VCaP (cell line): ENCODE data around the gene TMEM135.
"Not testable (repeated sequence)": the region's sequence is repeated elsewhere in the genome, so short reads cannot be mapped to it uniquely, and the experiment has no call there.

Experiments
- H3K27ac ChIP-seq: fragments of 450-650 bp; 2 replicates; pipeline ENCODE4 v1.5.1; 2017
- TF ChIP-seq, protein P1 (sequence below): fragments of 450-650 bp; conservative IDR thresholded peaks from 2 replicates; pipeline ENCODE4 v1.5.1; 2017; ENCODE audit warnings: mild to moderate bottlenecking, moderate library complexity

The TMEM135 gene

DNA sequence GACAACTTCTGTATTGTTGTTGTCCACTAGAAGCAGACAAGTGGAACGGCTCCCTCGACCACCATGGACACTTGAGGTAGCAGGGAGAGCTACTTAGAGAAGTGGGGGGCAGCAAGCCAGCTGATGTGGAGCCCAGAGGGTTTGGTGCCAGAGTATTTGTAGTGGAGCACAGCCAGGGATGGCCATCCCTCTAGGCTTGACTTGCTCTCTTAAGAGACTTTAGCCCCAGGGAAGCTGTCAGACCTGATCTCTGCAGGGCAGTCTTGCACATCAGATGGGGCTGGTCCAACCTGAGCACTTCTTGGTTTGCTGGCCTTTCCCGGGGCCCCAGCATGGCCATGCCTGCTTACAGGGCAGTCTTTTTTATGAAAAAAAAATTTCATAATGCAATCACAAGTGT lies 15.0 kb upstream of the TMEM135 start:
- TF ChIP-seq, protein P1, sequence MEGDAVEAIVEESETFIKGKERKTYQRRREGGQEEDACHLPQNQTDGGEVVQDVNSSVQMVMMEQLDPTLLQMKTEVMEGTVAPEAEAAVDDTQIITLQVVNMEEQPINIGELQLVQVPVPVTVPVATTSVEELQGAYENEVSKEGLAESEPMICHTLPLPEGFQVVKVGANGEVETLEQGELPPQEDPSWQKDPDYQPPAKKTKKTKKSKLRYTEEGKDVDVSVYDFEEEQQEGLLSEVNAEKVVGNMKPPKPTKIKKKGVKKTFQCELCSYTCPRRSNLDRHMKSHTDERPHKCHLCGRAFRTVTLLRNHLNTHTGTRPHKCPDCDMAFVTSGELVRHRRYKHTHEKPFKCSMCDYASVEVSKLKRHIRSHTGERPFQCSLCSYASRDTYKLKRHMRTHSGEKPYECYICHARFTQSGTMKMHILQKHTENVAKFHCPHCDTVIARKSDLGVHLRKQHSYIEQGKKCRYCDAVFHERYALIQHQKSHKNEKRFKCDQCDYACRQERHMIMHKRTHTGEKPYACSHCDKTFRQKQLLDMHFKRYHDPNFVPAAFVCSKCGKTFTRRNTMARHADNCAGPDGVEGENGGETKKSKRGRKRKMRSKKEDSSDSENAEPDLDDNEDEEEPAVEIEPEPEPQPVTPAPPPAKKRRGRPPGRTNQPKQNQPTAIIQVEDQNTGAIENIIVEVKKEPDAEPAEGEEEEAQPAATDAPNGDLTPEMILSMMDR: no peak
- 0 out of 2 replicates have a peak overlapping the region, but pooled peaks have one; percentile 5 for H3K27ac ChIP-seq

DNA sequence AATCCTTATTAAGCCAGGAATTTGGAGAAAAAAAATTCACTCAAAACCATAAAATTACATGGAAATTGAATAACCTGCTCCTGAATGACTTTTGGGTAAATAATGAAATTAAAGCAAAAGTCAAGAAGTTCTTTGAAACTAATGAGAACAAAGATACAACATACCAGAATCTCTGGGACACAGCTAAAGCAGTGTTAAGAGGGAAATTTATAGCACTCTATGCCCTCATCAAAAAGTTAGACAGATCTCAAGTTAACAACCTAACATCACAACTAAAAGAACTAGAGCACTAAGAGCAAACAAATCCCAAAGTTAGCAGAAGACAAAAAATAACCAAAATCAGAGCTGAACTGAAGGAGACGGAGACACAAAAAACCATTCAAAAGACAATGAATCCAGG lies 11.3 kb upstream of the TMEM135 start:
- not testable (repeated sequence) for H3K27ac ChIP-seq

DNA sequence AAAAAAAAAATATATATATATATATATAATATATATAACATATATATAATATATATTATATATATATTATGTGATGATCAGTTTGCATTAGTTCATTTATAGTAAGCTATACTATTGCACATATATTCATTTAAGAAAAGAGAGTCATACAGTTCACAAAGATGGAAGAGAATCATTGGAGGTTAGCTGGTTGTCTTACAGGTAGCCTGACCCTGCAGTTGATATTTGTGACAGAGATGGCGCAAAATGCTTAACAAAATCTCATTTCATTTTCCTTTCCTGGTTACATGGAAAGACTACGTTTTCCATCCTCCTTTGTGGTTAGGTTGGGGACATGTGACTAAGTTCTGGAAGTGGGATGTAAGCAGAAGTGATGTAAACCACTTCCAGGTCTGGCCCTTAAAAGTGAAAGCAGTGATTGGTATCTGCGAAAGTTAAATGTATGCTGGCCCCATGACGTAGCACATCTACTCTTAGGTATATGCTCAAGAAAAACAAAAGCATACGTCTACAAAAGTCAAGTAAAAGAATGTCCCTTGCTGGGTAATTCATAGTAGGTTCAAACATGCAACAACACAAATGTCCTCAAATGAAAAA lies 7.2 kb upstream of the TMEM135 start:
- TF ChIP-seq, protein P1: no peak
- H3K27ac ChIP-seq: peak overlapping the region; percentile 59

DNA sequence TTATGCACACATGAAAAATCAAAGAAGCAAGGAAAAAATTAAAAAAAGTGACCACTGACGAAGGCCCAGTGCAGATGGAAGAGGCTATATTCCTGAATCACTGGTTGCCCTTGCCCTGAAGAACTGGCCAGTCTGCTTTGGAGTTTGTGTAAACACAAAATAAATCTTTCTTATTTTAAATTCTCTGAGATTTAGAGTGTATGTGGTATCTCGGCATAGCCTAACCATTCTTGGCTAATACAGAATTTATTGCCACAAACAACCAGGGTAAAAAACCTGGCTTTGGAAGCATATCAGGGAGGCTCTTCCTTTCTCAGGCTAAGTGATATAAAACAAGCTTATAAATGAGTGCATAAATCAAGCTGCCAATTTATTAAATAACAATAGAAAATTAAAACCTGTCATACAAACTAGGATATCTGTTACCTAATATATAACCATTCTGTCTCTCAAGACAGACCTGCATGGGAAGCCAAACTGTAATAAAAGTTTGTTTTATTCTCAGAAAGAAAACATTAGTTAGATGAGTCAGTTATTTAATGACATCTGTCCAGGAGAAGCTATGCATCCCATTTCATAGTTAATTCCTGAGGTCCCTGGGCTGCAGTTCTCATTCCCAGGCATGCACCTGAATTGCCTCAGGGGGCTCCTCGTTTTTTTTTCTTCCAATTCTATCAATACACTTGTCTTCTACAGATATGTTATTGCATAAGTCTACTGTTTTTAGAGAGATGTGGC lies 6.1 kb upstream of the TMEM135 start:
- TF ChIP-seq, protein P1: no peak
- H3K27ac ChIP-seq: peak overlapping the region; percentile 59

DNA sequence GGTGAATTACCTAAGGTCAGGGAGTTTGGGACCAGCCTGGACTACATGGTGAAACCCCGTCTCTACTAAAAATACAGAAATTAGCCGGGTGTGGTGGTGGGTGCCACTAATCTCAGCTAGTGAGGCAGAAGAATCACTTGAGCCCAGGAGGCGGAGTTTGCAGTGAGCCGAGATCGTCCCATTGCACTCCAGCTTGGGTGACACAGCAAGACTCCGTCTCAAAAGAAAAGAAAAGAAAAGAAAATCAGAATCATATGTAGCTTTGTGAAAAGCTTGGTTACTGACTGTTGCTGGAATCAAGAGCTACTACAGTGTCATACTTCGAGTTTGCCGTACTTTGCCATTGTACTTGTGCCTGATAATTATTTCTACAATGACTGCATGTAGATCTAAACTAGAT lies 4.2 kb upstream of the TMEM135 start:
- H3K27ac ChIP-seq: no peak overlapping the region
- TF ChIP-seq, protein P1: no peak

DNA sequence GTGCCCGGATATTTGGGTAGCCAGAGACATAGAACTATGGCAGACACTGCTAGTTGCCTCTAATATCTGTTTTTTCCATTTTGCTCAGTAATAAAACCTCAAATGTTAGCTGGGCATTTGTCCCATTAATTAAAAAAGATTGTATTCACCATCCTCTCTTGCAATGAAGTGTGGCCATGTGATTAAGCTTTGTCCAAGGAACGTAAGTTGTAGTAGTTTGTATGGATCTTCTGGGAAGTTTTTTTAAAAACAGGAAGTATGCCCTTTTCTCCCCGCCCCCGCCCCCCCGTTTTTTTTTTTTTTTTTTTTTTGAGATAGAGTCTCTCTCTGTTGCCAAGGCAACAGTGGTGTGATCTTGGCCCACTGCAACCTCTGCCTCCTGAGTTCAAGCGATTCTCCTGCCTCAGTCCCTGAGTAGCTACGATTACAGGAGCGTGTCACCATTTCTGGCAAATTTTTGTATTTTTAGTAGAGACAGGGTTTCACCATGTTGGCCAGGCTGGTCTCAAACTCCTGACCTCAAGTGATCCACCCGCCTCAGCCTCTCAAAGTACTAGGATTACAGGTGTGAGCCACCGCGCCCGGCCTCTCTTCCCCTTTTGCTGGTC lies 1.7 kb upstream of the TMEM135 start:
- TF ChIP-seq, protein P1: no peak
- H3K27ac ChIP-seq: peak overlapping the region; percentile 95

DNA sequence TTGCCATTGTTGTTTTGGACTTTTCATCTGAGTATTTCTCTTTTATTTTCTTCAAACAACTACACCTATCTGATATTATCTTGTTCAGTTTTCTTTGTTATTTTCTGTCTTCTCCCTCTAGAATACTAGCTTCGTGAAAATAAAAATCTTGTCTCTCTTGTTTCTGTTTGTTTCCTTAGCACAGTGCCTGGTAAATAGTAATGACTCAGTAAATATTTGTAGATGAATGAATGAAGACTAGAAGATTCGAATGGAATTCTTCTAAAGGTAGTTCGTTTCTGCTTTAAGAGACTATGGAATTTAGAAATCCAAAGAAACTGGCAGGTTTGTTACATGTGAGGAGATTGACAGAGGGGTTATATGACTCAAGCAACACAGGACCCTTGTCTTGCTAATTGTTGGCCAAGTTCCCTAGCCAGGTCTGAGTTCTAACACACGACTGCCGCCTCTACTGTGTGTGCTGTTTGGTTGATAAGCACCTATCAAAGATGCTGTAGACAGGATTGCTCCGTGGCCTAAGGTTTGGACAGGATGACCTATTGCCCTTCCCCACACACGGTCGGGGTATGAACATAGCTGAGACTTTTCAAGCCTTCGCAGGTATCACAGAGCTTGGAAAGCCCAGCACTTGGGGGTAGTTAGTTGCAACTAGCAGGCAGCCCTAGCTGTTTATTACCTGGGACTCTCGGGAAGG lies 831 bp upstream of the TMEM135 start:
- H3K27ac ChIP-seq: peak overlapping the region; percentile 95
- TF ChIP-seq, protein P1: no peak
